Measurements from ENCODE around the gene DNMT3B. TPM values are rescaled to one million over a fixed set of nuclear protein-coding genes. Genes with fewer than 3 reads are reported as not detected.

Gene DNMT3B
- total and polyA plus RNA-seq, 9 of the 15 experiments (the other 6 are each of a cell fraction or from before 2014, with no cell fraction given) = 9.3 to 74.8 (median 49.1) TPM

GRCh38 chr20:32767418-32768198 lies 5.4 kb downstream of the DNMT3B start (continued):
- TF ChIP-seq ZHX1 (conservative IDR thresholded peaks at IDR 0.05; ENCODE audit: low read length) (no peak), ZNF707 (CRISPR knock-in tag; conservative IDR thresholded peaks at IDR 0.05) (no peak), ZBTB11 (CRISPR knock-in tag; IDR thresholded peaks at IDR 0.05) (no peak), RBFOX2 (IDR thresholded peaks at IDR 0.05; ENCODE audit: low read depth, low read length) (peak; percentile 33; the same call in 1 of the 2 replicates), NFIX (CRISPR knock-in tag; IDR thresholded peaks at IDR 0.05; ENCODE audit: low read depth) (no peak), RAD21 (CRISPR knock-in tag; conservative IDR thresholded peaks at IDR 0.05 in 1 of 2, IDR thresholded peaks at IDR 0.05 in 1 of 2) (no peak)

All from K562 (cell line).